AG04449 (cell line): ENCODE data around the gene PDPN.

Experiments
- CTCF ChIA-PET: fragments of 350-600 bp; formaldehyde crosslinking; extraction: SDS; loops from one replicate; lab custom pipeline; 2021; ENCODE audit warnings: antibody characterized with exemption; lab: Yijun Ruan, JAX
- POLR2A ChIA-PET: fragments of 400-600, 350-600 bp; formaldehyde crosslinking; extraction: SDS; loops from one replicate; lab custom pipeline; 2020; ENCODE audit warnings: antibody characterized with exemption, inconsistent platforms; lab: Yijun Ruan, JAX
- DNase-seq: peaks from one replicate; pipeline ENCODE4 v3.0.0-alpha.2; 2010; ENCODE audit warnings: low read depth, low spot score
- H3K4me3 ChIP-seq: 2 replicates; pipeline ENCODE4 v1.5.1; 2011; ENCODE audit warnings: low read depth, mild to moderate bottlenecking, control low read depth, low read length
- CTCF ChIP-seq: IDR thresholded peaks from one replicate; pipeline ENCODE4 v1.5.1; 2011; ENCODE audit warnings: mild to moderate bottlenecking, moderate library complexity, low read length, control low read depth, inconsistent platforms; ENCODE audit not compliant: insufficient read depth; ENCODE audit errors: missing control alignments

The PDPN gene

GRCh38 chr1:13624526-13624925 is 40.9 kb downstream of the PDPN start:
- no peak overlapping the region for H3K4me3 ChIP-seq
- POLR2A ChIA-PET = no interaction called here
- TF ChIP-seq CTCF = no peak
- DNase-seq = no peak
- CTCF ChIA-PET = no interaction called here

GRCh38 chr1:13627127-13627526 is 43.5 kb downstream of the PDPN start:
- CTCF ChIA-PET = no interaction called here
- no peak overlapping the region for H3K4me3 ChIP-seq
- POLR2A ChIA-PET = no interaction called here
- TF ChIP-seq CTCF = no peak
- no peak for DNase-seq

GRCh38 chr1:13628218-13628617 is 44.6 kb downstream of the PDPN start:
- CTCF ChIA-PET = no interaction called here
- no peak overlapping the region for H3K4me3 ChIP-seq
- POLR2A ChIA-PET = no interaction called here
- DNase-seq = no peak
- no peak for TF ChIP-seq CTCF

GRCh38 chr1:13628711-13629110 is 45.1 kb downstream of the PDPN start:
- no peak overlapping the region for H3K4me3 ChIP-seq
- no peak for DNase-seq
- ChIA-PET CTCF (no interaction called here), POLR2A (no interaction called here)
- TF ChIP-seq CTCF = no peak

GRCh38 chr1:13642306-13643004 is 58.8 kb downstream of the PDPN start:
- CTCF ChIA-PET = no interaction called here

GRCh38 chr1:13643017-13643416 is 59.4 kb downstream of the PDPN start:
- CTCF ChIA-PET = no interaction called here
- DNase-seq = no peak
- no peak for TF ChIP-seq CTCF

More at GRCh38 chr1:13642306-13643004, 58.8 kb downstream of the PDPN start:
- DNase-seq = no peak
- POLR2A ChIA-PET = no interaction called here
- no peak for TF ChIP-seq CTCF
- no peak overlapping the region for H3K4me3 ChIP-seq

More at GRCh38 chr1:13643017-13643416, 59.4 kb downstream of the PDPN start:
- H3K4me3 ChIP-seq = no peak overlapping the region
- POLR2A ChIA-PET = no interaction called here
